ENCODE data around the gene SYT11. TPM values are rescaled to one million over a fixed set of nuclear protein-coding genes. Genes with fewer than 3 reads are reported as not detected.

Gene SYT11
- total and polyA plus RNA-seq, 9 of the 15 experiments (the other 6 are each of a cell fraction or from before 2014, with no cell fraction given) = 0.05 to 0.18 (median 0.11) TPM

DNA sequence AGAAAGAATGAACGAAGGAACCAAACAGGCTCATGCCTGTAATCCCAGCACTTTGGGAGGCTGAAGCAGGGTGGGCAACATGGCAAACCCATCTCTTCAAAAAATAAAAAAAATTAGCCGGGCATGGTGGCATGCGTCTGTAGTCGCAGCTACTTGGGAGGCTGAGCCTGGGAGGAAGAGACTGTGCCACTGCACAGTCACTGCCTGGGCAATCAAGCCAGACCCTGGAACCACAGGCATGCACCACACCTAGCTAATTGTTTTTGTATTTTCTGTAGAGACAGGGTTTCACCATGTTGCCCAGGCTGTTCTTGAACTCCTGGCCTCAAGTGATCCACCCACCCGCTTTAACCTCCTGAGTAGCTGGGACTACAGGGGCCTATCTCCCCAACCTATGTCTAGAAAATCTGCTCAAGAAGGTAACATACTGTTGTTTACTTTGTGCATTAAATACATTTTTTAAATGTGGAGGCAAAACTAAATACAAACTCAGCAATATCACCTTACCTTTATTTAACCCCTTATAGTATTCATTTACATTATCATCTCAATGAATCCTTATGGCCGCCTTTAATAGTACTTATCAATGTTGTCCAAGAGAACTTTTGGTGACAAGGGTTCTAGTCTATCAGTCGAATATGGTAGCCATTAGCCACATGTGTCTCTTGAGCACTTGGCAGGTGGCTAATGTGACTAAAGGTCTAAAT lies 72.1 kb downstream of the SYT11 start (continued):
- TF ChIP-seq ZNF324 (CRISPR knock-in tag; IDR thresholded peaks at IDR 0.05) (no peak), RREB1 (CRISPR knock-in tag; IDR thresholded peaks at IDR 0.05) (no peak), RBM15 (IDR thresholded peaks at IDR 0.05; ENCODE audit: insufficient read depth, low read length) (no peak), ZC3H8 (IDR thresholded peaks at IDR 0.05) (no peak), MTF1 (CRISPR knock-in tag; IDR thresholded peaks at IDR 0.05; ENCODE audit: borderline replicate concordance) (no peak), ZNF316 (IDR thresholded peaks at IDR 0.05) (peak; percentile 71), RBBP5 (IDR thresholded peaks at IDR 0.05; ENCODE audit: borderline replicate concordance, insufficient read depth, low read length, poor library complexity, severe bottlenecking) (no peak), POLR2AphosphoS2 (IDR thresholded peaks at IDR 0.05; ENCODE audit: low read length) (no peak), NCOA2 (IDR thresholded peaks at IDR 0.05; ENCODE audit: partially characterized antibody in 2 of 2) (no peak), POLR2A (conservative IDR thresholded peaks at IDR 0.05) (0 out of 2 replicates have a peak, but pooled peaks have one; percentile 45), NEUROD1 (IDR thresholded peaks at IDR 0.05; ENCODE audit: borderline replicate concordance, low read depth, low read length, partially characterized antibody) (no peak), ZBTB5 (IDR thresholded peaks at IDR 0.05) (no peak), STAG1 (CRISPR knock-in tag; IDR thresholded peaks at IDR 0.05; ENCODE audit: borderline replicate concordance) (no peak), C11orf30 (IDR thresholded peaks at IDR 0.05; ENCODE audit: low read depth) (peak; percentile 50; the same call in 1 of the 2 replicates), ZFP36 (IDR thresholded peaks at IDR 0.05; ENCODE audit: low read depth, low read length, partially characterized antibody) (no peak), RFX5 (IDR thresholded peaks at IDR 0.05; ENCODE audit: low read depth, low read length) (no peak), FOSL1 (tag; conservative IDR thresholded peaks at IDR 0.05) (no peak), SUPT5H (IDR thresholded peaks at IDR 0.05) (0 out of 2 replicates have a peak, but pooled peaks have one; percentile 22), CBX1 (IDR thresholded peaks at IDR 0.05; ENCODE audit: low read depth) (no peak)
- TF ChIP-seq, protein P1, sequence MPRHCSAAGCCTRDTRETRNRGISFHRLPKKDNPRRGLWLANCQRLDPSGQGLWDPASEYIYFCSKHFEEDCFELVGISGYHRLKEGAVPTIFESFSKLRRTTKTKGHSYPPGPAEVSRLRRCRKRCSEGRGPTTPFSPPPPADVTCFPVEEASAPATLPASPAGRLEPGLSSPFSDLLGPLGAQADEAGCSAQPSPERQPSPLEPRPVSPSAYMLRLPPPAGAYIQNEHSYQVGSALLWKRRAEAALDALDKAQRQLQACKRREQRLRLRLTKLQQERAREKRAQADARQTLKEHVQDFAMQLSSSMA (CRISPR knock-in tag; IDR thresholded peaks at IDR 0.05) = no peak
- TF ChIP-seq, protein P2, sequence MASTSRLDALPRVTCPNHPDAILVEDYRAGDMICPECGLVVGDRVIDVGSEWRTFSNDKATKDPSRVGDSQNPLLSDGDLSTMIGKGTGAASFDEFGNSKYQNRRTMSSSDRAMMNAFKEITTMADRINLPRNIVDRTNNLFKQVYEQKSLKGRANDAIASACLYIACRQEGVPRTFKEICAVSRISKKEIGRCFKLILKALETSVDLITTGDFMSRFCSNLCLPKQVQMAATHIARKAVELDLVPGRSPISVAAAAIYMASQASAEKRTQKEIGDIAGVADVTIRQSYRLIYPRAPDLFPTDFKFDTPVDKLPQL (IDR thresholded peaks at IDR 0.05; ENCODE audit: extremely low read depth, insufficient read length) = no peak
